NT2/D1 (cell line): Measurements from ENCODE around the gene ADARB2.

ENCODE experiments used
- SUZ12 ChIP-seq: IDR thresholded peaks from 2 replicates; pipeline ENCODE4 v1.6.1; 2011; ENCODE audit not compliant: insufficient read length, insufficient read depth; ENCODE audit errors: extremely low read depth
- YY1 ChIP-seq: IDR thresholded peaks from 2 replicates; pipeline ENCODE4 v1.6.1; 2011; ENCODE audit not compliant: insufficient read length, insufficient read depth
- ZNF274 ChIP-seq: IDR thresholded peaks from 2 replicates; pipeline ENCODE4 v1.6.1; 2011; ENCODE audit warnings: mild to moderate bottlenecking, low read depth, low read length

GRCh38 chr10:1197384-1197783 lies 539.9 kb downstream of the ADARB2 start:
- no peak for TF ChIP-seq SUZ12
- no peak for TF ChIP-seq YY1
- TF ChIP-seq ZNF274: no peak
